Fibroblast of upper back skin (primary cell): Measurements from ENCODE around the gene RCAN3.

ENCODE experiments used
- DNase-seq: peaks from one replicate; pipeline ENCODE4 v3.0.0-alpha.2; 2013

The RCAN3 gene

DNA sequence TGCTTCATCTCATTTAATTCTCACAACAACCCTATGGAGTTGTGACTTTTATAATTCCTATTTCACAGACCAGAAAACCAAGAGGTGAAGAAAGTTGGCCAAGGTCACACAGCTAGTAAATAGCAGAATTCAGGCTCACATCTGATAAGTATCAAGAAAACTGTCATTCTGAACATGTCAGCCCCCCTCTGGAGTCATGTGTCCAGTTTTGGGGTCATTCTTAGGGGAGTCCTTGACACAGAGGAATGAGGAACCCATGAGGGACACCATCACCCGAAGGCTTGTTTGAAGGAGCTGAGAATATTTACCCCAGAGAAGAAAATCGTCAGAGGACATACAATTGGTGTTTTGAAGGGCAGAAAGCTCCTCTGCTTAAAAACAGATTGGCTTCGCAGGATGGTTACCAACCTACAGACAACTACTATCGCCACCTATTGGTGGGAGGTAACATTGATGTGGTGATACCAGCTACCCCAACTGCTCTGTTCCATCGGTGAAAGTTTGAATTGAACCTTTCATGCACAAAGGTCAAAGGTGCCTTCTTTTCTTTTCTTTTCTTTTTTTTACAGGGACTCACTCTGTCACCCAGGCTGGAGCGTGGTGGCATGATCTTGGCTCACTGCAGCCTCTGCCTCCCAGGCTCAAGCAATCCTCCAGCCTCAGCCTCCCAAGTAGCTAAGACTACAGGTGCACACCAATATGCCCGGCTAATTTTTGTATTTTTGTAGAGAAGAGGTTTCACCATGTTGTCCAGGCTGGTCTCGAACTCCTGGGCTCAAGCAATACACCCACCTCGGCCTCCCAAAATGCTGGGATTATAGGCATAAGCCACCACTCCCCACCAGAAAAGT lies 84.6 kb downstream of the RCAN3 start:
- DNase-seq = peak; percentile 56

DNA sequence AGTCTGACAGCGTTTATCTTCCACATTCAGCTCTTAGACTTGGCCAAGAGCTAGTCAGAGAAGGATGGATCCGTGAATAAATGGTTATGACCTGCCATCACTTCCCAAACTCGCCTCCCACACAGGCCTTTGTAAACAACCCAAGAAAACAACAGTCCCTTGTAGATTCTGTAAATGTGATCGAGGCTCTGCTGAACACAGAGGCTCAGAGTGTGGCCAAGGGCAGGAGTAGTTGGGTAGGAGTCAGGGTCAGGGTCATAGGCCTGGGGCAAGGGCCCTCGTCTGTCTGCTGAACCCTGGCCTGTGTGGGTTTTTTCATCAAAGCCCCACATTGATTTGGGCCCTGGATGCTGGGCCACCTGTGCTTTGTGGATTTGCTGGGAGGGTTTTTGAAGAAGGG lies 85.9 kb downstream of the RCAN3 start:
- no peak for DNase-seq

DNA sequence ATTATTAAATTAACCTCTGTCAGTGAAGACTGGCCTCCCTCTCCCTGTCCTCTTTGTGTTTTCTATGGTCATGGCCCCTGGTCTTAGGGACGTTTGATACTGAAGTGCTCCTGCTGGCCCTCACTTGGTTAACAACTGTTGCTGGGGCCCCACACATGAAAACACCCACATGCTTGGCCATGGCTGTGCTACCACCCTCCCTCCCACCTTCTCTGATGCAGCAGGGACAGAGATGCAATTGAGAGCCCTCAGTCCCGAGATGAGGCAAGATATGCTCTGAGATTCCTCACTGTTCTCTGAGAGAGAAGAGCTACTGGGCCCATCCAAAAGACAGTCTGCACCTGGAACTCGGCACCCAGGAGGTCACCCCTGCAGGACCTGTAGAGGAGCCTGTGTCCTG lies 86.6 kb downstream of the RCAN3 start:
- no peak for DNase-seq
